Measurements from ENCODE around the gene CDK5R1.

CDK5R1 gene

GRCh38 chr17:32451879-32452278 is 34.9 kb upstream of the CDK5R1 start:
- Histone ChIP-seq H3K9me3 (ENCODE audit: control insufficient read depth, low read depth, low read length) (no peaks in the 10 kb centered on the region), H3K27me3 (ENCODE audit: control insufficient read depth, insufficient read depth, low read length) (no peaks in the 10 kb centered on the region), H3K4me3 (ENCODE audit: low read length) (no peak overlapping the region), H3K9ac (ENCODE audit: low read length) (no peak overlapping the region), H3K36me3 (ENCODE audit: control insufficient read depth, low read depth, low read length) (peaks cover 87% of the 10 kb centered on the region), H3K4me1 (ENCODE audit: control insufficient read depth, low read depth, low read length) (no peaks in the 10 kb centered on the region), H3K27ac (ENCODE audit: low read length) (no peak overlapping the region)

GRCh38 chr17:32452281-32452680 is 34.5 kb upstream of the CDK5R1 start:
- no peaks in the 10 kb centered on the region for H3K4me1 ChIP-seq (ENCODE audit: control insufficient read depth, low read depth, low read length)
- peaks cover 86% of the 10 kb centered on the region for H3K36me3 ChIP-seq (ENCODE audit: control insufficient read depth, low read depth, low read length)
- H3K27ac ChIP-seq (ENCODE audit: low read length) = no peak overlapping the region
- H3K4me3 ChIP-seq (ENCODE audit: low read length) = no peak overlapping the region
- H3K27me3 ChIP-seq (ENCODE audit: control insufficient read depth, insufficient read depth, low read length) = no peaks in the 10 kb centered on the region
- H3K9me3 ChIP-seq (ENCODE audit: control insufficient read depth, low read depth, low read length) = no peaks in the 10 kb centered on the region
- no peak overlapping the region for H3K9ac ChIP-seq (ENCODE audit: low read length)

- Histone ChIP-seq H3K36me3 (ENCODE audit: control insufficient read depth, low read depth, low read length) (peaks cover 85% of the 10 kb centered on the region), H3K9me3 (ENCODE audit: control insufficient read depth, low read depth, low read length) (no peaks in the 10 kb centered on the region)
Observed at GRCh38 chr17:32453370-32453769, 33.4 kb upstream of the CDK5R1 start.

GRCh38 chr17:32458371-32458770 is 28.4 kb upstream of the CDK5R1 start:
- Histone ChIP-seq H3K9me3 (ENCODE audit: control insufficient read depth, low read depth, low read length) (no peaks in the 10 kb centered on the region), H3K36me3 (ENCODE audit: control insufficient read depth, low read depth, low read length) (peaks cover 61% of the 10 kb centered on the region), H3K4me1 (ENCODE audit: control insufficient read depth, low read depth, low read length) (no peaks in the 10 kb centered on the region), H3K4me3 (ENCODE audit: low read length) (no peak overlapping the region), H3K27me3 (ENCODE audit: control insufficient read depth, insufficient read depth, low read length) (no peaks in the 10 kb centered on the region), H3K27ac (ENCODE audit: low read length) (no peak overlapping the region), H3K9ac (ENCODE audit: low read length) (no peak overlapping the region)

More at GRCh38 chr17:32453370-32453769, 33.4 kb upstream of the CDK5R1 start:
- Histone ChIP-seq H3K9ac (ENCODE audit: low read length) (no peak overlapping the region), H3K27me3 (ENCODE audit: control insufficient read depth, insufficient read depth, low read length) (no peaks in the 10 kb centered on the region), H3K27ac (ENCODE audit: low read length) (no peak overlapping the region), H3K4me3 (ENCODE audit: low read length) (no peak overlapping the region), H3K4me1 (ENCODE audit: control insufficient read depth, low read depth, low read length) (no peaks in the 10 kb centered on the region)

GRCh38 chr17:32460054-32460453 is 26.7 kb upstream of the CDK5R1 start:
- Histone ChIP-seq H3K36me3 (ENCODE audit: control insufficient read depth, low read depth, low read length) (peaks cover 59% of the 10 kb centered on the region), H3K9me3 (ENCODE audit: control insufficient read depth, low read depth, low read length) (no peaks in the 10 kb centered on the region), H3K9ac (ENCODE audit: low read length) (no peak overlapping the region)

GRCh38 chr17:32461498-32461852 is 25.3 kb upstream of the CDK5R1 start:
- H3K27me3 ChIP-seq (ENCODE audit: control insufficient read depth, insufficient read depth, low read length) = no peaks in the 10 kb centered on the region
- H3K9ac ChIP-seq (ENCODE audit: low read length) = no peak overlapping the region
- no peak overlapping the region for H3K27ac ChIP-seq (ENCODE audit: low read length)
- H3K4me1 ChIP-seq (ENCODE audit: control insufficient read depth, low read depth, low read length) = no peaks in the 10 kb centered on the region
- no peaks in the 10 kb centered on the region for H3K9me3 ChIP-seq (ENCODE audit: control insufficient read depth, low read depth, low read length)
- peaks cover 63% of the 10 kb centered on the region for H3K36me3 ChIP-seq (ENCODE audit: control insufficient read depth, low read depth, low read length)
- H3K4me3 ChIP-seq (ENCODE audit: low read length) = no peak overlapping the region

More at GRCh38 chr17:32460054-32460453, 26.7 kb upstream of the CDK5R1 start:
- Histone ChIP-seq H3K27ac (ENCODE audit: low read length) (no peak overlapping the region), H3K4me3 (ENCODE audit: low read length) (no peak overlapping the region), H3K4me1 (ENCODE audit: control insufficient read depth, low read depth, low read length) (no peaks in the 10 kb centered on the region), H3K27me3 (ENCODE audit: control insufficient read depth, insufficient read depth, low read length) (no peaks in the 10 kb centered on the region)

GRCh38 chr17:32461853-32462617 is 24.8 kb upstream of the CDK5R1 start:
- H3K36me3 ChIP-seq (ENCODE audit: control insufficient read depth, low read depth, low read length) = peaks cover 67% of the 10 kb centered on the region
- no peak overlapping the region for H3K27ac ChIP-seq (ENCODE audit: low read length)
- H3K4me3 ChIP-seq (ENCODE audit: low read length) = no peak overlapping the region
- H3K9me3 ChIP-seq (ENCODE audit: control insufficient read depth, low read depth, low read length) = no peaks in the 10 kb centered on the region
- H3K27me3 ChIP-seq (ENCODE audit: control insufficient read depth, insufficient read depth, low read length) = no peaks in the 10 kb centered on the region
- H3K9ac ChIP-seq (ENCODE audit: low read length) = no peak overlapping the region
- no peaks in the 10 kb centered on the region for H3K4me1 ChIP-seq (ENCODE audit: control insufficient read depth, low read depth, low read length)

GRCh38 chr17:32463304-32463703 is 23.5 kb upstream of the CDK5R1 start:
- Histone ChIP-seq H3K4me3 (ENCODE audit: low read length) (no peak overlapping the region), H3K27ac (ENCODE audit: low read length) (no peak overlapping the region), H3K27me3 (ENCODE audit: control insufficient read depth, insufficient read depth, low read length) (no peaks in the 10 kb centered on the region), H3K4me1 (ENCODE audit: control insufficient read depth, low read depth, low read length) (no peaks in the 10 kb centered on the region), H3K9ac (ENCODE audit: low read length) (no peak overlapping the region), H3K36me3 (ENCODE audit: control insufficient read depth, low read depth, low read length) (peaks cover 65% of the 10 kb centered on the region), H3K9me3 (ENCODE audit: control insufficient read depth, low read depth, low read length) (no peaks in the 10 kb centered on the region)

- H3K36me3 ChIP-seq (ENCODE audit: control insufficient read depth, low read depth, low read length) = peaks cover 66% of the 10 kb centered on the region
Observed at GRCh38 chr17:32464374-32464773, 22.4 kb upstream of the CDK5R1 start.

GRCh38 chr17:32467949-32468348 is 18.8 kb upstream of the CDK5R1 start:
- Histone ChIP-seq H3K4me1 (ENCODE audit: control insufficient read depth, low read depth, low read length) (no peaks in the 10 kb centered on the region), H3K36me3 (ENCODE audit: control insufficient read depth, low read depth, low read length) (peaks cover 86% of the 10 kb centered on the region), H3K4me3 (ENCODE audit: low read length) (no peak overlapping the region), H3K9ac (ENCODE audit: low read length) (no peak overlapping the region), H3K27me3 (ENCODE audit: control insufficient read depth, insufficient read depth, low read length) (no peaks in the 10 kb centered on the region), H3K9me3 (ENCODE audit: control insufficient read depth, low read depth, low read length) (no peaks in the 10 kb centered on the region), H3K27ac (ENCODE audit: low read length) (no peak overlapping the region)

More at GRCh38 chr17:32464374-32464773, 22.4 kb upstream of the CDK5R1 start:
- Histone ChIP-seq H3K9ac (ENCODE audit: low read length) (no peak overlapping the region), H3K4me1 (ENCODE audit: control insufficient read depth, low read depth, low read length) (no peaks in the 10 kb centered on the region), H3K4me3 (ENCODE audit: low read length) (no peak overlapping the region), H3K27ac (ENCODE audit: low read length) (no peak overlapping the region), H3K27me3 (ENCODE audit: control insufficient read depth, insufficient read depth, low read length) (no peaks in the 10 kb centered on the region), H3K9me3 (ENCODE audit: control insufficient read depth, low read depth, low read length) (no peaks in the 10 kb centered on the region)

GRCh38 chr17:32470405-32471167 is 16.2 kb upstream of the CDK5R1 start:
- Histone ChIP-seq H3K4me1 (ENCODE audit: control insufficient read depth, low read depth, low read length) (no peaks in the 10 kb centered on the region), H3K36me3 (ENCODE audit: control insufficient read depth, low read depth, low read length) (peaks cover 86% of the 10 kb centered on the region), H3K9ac (ENCODE audit: low read length) (no peak overlapping the region), H3K27ac (ENCODE audit: low read length) (no peak overlapping the region), H3K27me3 (ENCODE audit: control insufficient read depth, insufficient read depth, low read length) (no peaks in the 10 kb centered on the region), H3K9me3 (ENCODE audit: control insufficient read depth, low read depth, low read length) (no peaks in the 10 kb centered on the region), H3K4me3 (ENCODE audit: low read length) (no peak overlapping the region)
